SH-SY5Y (cell line): ENCODE measurements around the gene PDPN.

Experiments
- GATA2 ChIP-seq: IDR thresholded peaks from 2 replicates; pipeline ENCODE4 v1.6.1; 2011; ENCODE audit warnings: mild to moderate bottlenecking, low read depth, low read length
- GATA3 ChIP-seq: IDR thresholded peaks from 2 replicates; pipeline ENCODE4 v1.6.1; 2011; ENCODE audit warnings: low read depth, mild to moderate bottlenecking, low read length, moderate library complexity

DNA sequence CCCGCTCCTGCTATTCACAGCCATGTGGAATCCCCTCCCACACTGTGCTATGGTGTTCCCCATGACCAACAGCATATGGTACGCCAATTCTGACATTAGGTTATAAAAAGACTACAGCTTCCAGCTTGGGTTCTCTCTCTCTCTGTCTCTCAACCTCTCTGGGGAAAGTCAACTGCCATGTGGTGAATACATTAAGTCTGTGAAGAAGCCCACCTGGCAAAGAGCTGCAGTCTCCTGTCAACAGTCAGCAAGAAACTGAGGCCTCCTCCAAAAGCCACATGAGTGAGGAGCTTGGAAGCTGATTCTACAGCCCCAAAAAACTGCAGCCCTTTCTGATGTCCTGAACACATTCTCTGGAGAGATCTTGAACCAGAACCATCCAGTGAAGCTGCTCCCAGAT is 44.8 kb upstream of the PDPN start:
- TF ChIP-seq GATA2 (no peak), GATA3 (no peak)
